Subcutaneous adipose tissue (tissue), 4 donors: ENCODE results near the gene TAF5L. TPM values are rescaled to one million over a fixed set of nuclear protein-coding genes. Genes with fewer than 3 reads are reported as not detected.

Source experiments
- total RNA-seq, 4 donors: library from RNA; depleted of rRNA; stranded (reverse); fragments of >200 nt; gene quantifications; one replicate each; pipeline ENCODE4 v1.1.0, GENCODE V29; 2016
- TF ChIP-seq, protein P1 (sequence below): fragments of 450-650 bp; IDR thresholded peaks from one replicate; pipeline ENCODE4 v1.5.1; 2016; ENCODE audit warnings: low read depth, mild to moderate bottlenecking, control low read depth, antibody characterized with exemption, moderate library complexity

Gene TAF5L
- 10 to 100 TPM; 11.9 to 19.9 (median 18.9) TPM for total RNA-seq

- TF ChIP-seq, protein P1, sequence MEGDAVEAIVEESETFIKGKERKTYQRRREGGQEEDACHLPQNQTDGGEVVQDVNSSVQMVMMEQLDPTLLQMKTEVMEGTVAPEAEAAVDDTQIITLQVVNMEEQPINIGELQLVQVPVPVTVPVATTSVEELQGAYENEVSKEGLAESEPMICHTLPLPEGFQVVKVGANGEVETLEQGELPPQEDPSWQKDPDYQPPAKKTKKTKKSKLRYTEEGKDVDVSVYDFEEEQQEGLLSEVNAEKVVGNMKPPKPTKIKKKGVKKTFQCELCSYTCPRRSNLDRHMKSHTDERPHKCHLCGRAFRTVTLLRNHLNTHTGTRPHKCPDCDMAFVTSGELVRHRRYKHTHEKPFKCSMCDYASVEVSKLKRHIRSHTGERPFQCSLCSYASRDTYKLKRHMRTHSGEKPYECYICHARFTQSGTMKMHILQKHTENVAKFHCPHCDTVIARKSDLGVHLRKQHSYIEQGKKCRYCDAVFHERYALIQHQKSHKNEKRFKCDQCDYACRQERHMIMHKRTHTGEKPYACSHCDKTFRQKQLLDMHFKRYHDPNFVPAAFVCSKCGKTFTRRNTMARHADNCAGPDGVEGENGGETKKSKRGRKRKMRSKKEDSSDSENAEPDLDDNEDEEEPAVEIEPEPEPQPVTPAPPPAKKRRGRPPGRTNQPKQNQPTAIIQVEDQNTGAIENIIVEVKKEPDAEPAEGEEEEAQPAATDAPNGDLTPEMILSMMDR, result no peak
These were observed at the start of gene TAF5L, which contains the start of gene URB2 for GRCh38 chr1:229625915-229626831. Gene TAF5L, minus strand, starts transcription at chr1:229626122. Its CDS starts 11,640 bp downstream, at chr1:229614482. Gene URB2, plus strand, starts transcription at chr1:229626247. Its CDS starts 1,387 bp downstream, at chr1:229627634.

DNA sequence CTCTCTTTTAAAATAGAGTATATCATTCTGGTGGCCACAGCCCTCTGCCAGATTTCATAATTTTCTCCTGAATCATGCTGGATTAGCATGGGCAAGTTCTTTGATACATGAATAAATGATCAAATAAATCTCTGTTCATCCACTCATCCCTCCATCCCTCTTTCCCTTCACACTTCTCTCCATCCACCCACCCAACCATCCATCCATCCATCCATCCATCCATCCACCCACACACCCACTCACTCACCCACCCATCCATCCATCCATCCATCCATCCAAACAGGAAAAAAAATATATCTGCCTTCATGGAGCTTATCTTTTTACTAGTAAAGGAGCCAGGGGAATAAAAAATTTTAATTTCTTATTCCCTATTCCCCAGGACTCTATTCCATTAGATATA, 49.5 kb upstream of the TAF5L start:
- TF ChIP-seq, protein P1, result no peak

- TF ChIP-seq, protein P1, result no peak
These were observed 48.1 kb upstream of the TAF5L start for GRCh38 chr1:229674042-229674441.

DNA sequence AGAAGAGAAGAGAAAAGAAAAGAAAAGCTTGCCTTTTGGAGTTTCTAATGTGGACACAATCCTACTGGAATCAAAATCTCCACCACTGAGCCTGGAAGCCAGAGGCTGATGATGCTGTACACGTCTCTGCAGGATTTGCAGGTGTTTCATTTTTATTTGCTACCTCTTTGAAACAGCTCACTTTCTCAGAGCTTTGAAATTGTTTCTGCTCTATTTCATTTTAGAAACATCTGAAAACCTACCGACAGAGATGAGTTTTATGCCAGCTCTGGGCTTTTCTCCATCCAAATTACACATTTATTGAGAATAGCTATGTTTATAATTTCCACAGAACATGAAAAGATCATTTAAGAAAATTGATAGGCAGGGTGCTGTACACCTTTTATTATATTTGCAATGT, 46.3 kb upstream of the TAF5L start:
- TF ChIP-seq, protein P1, result no peak

GRCh38 chr1:229671310-229671709, 45.4 kb upstream of the TAF5L start:
- TF ChIP-seq, protein P1, result no peak

- TF ChIP-seq, protein P1, result no peak
These were observed 43.4 kb upstream of the TAF5L start for GRCh38 chr1:229669333-229669732.

- TF ChIP-seq, protein P1, result no peak
These were observed 40.7 kb upstream of the TAF5L start for GRCh38 chr1:229666585-229666984.
